ENCODE results near the gene PTPN5. TPM values are rescaled to one million over a fixed set of nuclear protein-coding genes. Genes with fewer than 3 reads are reported as not detected.

PTPN5 gene
- total RNA-seq, 1 experiment from 2014 or later = not detected

DNA sequence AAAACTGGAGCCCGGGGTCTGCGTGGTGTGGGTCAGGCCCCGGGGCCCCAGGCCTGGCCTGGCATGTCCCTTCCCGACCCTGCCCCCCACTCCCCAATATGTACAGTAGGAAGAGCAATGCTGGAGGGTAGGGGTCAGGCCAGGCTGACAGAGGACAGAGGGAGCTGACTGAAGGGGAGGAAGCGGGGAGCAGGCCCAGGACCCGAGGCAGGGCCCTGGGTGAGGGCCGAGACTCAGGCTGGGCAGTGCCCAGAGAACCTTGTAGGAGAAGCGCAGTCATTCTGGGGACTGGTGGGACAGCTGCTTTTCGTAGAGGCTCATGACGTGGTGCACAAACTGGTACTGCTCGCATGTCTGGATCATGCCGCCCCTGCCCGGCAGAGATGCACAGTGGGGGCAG lies 62.9 kb downstream of the PTPN5 start:
- Histone ChIP-seq H3K36me3 (ENCODE audit: control insufficient read depth in 1 of 2, insufficient read depth in 2 of 2, low read length in 2 of 2) (no peaks in the 10 kb centered on the region), H3K4me3 (replicated peaks in 1 of 2; ENCODE audit: low read depth in 1 of 2, low read length in 2 of 2) (no peak overlapping the region), H3K27me3 (ENCODE audit: insufficient read depth, low read length) (no peaks in the 10 kb centered on the region), H3K79me2 (ENCODE audit: insufficient read depth, low read length) (no peaks in the 10 kb centered on the region), H3K9me2 (ENCODE audit: insufficient read depth) (no peaks in the 10 kb centered on the region), H3K4me2 (ENCODE audit: low read length) (no peak overlapping the region), H4K20me1 (ENCODE audit: insufficient read depth) (no peaks in the 10 kb centered on the region), H3K9me3 (ENCODE audit: control insufficient read depth in 1 of 2, insufficient read depth in 1 of 2, low read depth in 1 of 2, low read length in 2 of 2) (no peaks in the 10 kb centered on the region), H3K9ac (ENCODE audit: low read length) (no peak overlapping the region), H2AFZ (ENCODE audit: low read depth, low read length, poor library complexity, severe bottlenecking) (no peak overlapping the region), H3K4me1 (ENCODE audit: control insufficient read depth in 1 of 2, insufficient read depth in 2 of 2, low read length in 2 of 2) (peaks cover 0 to 8% of the 10 kb centered on the region in 2 experiments; a peak in 2 of 4 replicates), H3K27ac (ENCODE audit: low read depth, low read length) (no peak overlapping the region)
- DNase-seq (ENCODE audit: low read depth, low spot score) (no peak), ATAC-seq (no peak)
- intact Hi-C loops (cut with micrococcal nuclease) = no loop called here
- BruUV-seq (replicated peaks) = no TSS peak
- ChIA-PET RAD21 (ENCODE audit: low non-redundant PET in 1 of 2, low total read pairs in 2 of 2, uncharacterized antibody in 2 of 2, unreplicated experiment in 2 of 2) (no interaction called here), CTCF (interaction anchor here (0.6 to 1.9 kb wide), 8 partner anchors 13 to 613 kb away, joined by 3 to 7 read pairs (median 4); no protein-coding TSS in a partner anchor), POLR2A (no interaction called here)
- TF ChIP-seq, protein P1, sequence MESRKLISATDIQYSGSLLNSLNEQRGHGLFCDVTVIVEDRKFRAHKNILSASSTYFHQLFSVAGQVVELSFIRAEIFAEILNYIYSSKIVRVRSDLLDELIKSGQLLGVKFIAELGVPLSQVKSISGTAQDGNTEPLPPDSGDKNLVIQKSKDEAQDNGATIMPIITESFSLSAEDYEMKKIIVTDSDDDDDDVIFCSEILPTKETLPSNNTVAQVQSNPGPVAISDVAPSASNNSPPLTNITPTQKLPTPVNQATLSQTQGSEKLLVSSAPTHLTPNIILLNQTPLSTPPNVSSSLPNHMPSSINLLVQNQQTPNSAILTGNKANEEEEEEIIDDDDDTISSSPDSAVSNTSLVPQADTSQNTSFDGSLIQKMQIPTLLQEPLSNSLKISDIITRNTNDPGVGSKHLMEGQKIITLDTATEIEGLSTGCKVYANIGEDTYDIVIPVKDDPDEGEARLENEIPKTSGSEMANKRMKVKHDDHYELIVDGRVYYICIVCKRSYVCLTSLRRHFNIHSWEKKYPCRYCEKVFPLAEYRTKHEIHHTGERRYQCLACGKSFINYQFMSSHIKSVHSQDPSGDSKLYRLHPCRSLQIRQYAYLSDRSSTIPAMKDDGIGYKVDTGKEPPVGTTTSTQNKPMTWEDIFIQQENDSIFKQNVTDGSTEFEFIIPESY (IDR thresholded peaks at IDR 0.05; ENCODE audit: extremely low read depth, insufficient replicate concordance, low read length) = no peak
- TF ChIP-seq SRF (IDR thresholded peaks at IDR 0.05; ENCODE audit: low read depth) = no peak
- no peak for TF ChIP-seq TCF7L2 (IDR thresholded peaks at IDR 0.05; ENCODE audit: borderline replicate concordance, extremely low read depth, insufficient read depth, insufficient read length)
- no peak for TF ChIP-seq RAD21 (IDR thresholded peaks at IDR 0.05; ENCODE audit: low read depth)
- TF ChIP-seq, protein P2, sequence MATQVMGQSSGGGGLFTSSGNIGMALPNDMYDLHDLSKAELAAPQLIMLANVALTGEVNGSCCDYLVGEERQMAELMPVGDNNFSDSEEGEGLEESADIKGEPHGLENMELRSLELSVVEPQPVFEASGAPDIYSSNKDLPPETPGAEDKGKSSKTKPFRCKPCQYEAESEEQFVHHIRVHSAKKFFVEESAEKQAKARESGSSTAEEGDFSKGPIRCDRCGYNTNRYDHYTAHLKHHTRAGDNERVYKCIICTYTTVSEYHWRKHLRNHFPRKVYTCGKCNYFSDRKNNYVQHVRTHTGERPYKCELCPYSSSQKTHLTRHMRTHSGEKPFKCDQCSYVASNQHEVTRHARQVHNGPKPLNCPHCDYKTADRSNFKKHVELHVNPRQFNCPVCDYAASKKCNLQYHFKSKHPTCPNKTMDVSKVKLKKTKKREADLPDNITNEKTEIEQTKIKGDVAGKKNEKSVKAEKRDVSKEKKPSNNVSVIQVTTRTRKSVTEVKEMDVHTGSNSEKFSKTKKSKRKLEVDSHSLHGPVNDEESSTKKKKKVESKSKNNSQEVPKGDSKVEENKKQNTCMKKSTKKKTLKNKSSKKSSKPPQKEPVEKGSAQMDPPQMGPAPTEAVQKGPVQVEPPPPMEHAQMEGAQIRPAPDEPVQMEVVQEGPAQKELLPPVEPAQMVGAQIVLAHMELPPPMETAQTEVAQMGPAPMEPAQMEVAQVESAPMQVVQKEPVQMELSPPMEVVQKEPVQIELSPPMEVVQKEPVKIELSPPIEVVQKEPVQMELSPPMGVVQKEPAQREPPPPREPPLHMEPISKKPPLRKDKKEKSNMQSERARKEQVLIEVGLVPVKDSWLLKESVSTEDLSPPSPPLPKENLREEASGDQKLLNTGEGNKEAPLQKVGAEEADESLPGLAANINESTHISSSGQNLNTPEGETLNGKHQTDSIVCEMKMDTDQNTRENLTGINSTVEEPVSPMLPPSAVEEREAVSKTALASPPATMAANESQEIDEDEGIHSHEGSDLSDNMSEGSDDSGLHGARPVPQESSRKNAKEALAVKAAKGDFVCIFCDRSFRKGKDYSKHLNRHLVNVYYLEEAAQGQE (IDR thresholded peaks at IDR 0.05; ENCODE audit: low read depth) = no peak
- no peak for TF ChIP-seq YY1 (IDR thresholded peaks at IDR 0.05; ENCODE audit: extremely low read depth, insufficient replicate concordance, low read depth, low read length)
- TF ChIP-seq ZFX (IDR thresholded peaks at IDR 0.05) = no peak
- no peak for TF ChIP-seq POLR2AphosphoS5 (IDR thresholded peaks at IDR 0.05; ENCODE audit: low read depth, low read length)
- no peak for TF ChIP-seq ZNF274 (IDR thresholded peaks at IDR 0.05; ENCODE audit: low read depth, low read length)
- no peak for TF ChIP-seq EZH2 (IDR thresholded peaks at IDR 0.05)
- no peak for TF ChIP-seq EGR1 (IDR thresholded peaks at IDR 0.05; ENCODE audit: low read depth)
- no peak for TF ChIP-seq FOSL1 (IDR thresholded peaks at IDR 0.05; ENCODE audit: low read depth)
- no peak for TF ChIP-seq JUND (IDR thresholded peaks at IDR 0.05)
- no peak for TF ChIP-seq SP1 (IDR thresholded peaks at IDR 0.05; ENCODE audit: low read depth)
- no peak for TF ChIP-seq POLR2A (IDR thresholded peaks at IDR 0.05; ENCODE audit: borderline replicate concordance, extremely low read depth, insufficient read depth, insufficient read length)
- TF ChIP-seq, protein P3, sequence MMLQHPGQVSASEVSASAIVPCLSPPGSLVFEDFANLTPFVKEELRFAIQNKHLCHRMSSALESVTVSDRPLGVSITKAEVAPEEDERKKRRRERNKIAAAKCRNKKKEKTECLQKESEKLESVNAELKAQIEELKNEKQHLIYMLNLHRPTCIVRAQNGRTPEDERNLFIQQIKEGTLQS (IDR thresholded peaks at IDR 0.05) = no peak
- TF ChIP-seq CBX3 (IDR thresholded peaks at IDR 0.05; ENCODE audit: low read depth) = no peak
- no peak for TF ChIP-seq CEBPB (IDR thresholded peaks at IDR 0.05; ENCODE audit: low read depth)
- TF ChIP-seq, protein P4, sequence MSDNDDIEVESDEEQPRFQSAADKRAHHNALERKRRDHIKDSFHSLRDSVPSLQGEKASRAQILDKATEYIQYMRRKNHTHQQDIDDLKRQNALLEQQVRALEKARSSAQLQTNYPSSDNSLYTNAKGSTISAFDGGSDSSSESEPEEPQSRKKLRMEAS (IDR thresholded peaks at IDR 0.05) = no peak
